ENCODE measurements around the gene COL25A1.
"Not testable (repeated sequence)": the region's sequence is repeated elsewhere in the genome, so short reads cannot be mapped to it uniquely, and the experiment has no call there.

The COL25A1 gene

GRCh38 chr4:109043286-109043685 is 259.2 kb downstream of the COL25A1 start:
- no peak for DNase-seq

DNA sequence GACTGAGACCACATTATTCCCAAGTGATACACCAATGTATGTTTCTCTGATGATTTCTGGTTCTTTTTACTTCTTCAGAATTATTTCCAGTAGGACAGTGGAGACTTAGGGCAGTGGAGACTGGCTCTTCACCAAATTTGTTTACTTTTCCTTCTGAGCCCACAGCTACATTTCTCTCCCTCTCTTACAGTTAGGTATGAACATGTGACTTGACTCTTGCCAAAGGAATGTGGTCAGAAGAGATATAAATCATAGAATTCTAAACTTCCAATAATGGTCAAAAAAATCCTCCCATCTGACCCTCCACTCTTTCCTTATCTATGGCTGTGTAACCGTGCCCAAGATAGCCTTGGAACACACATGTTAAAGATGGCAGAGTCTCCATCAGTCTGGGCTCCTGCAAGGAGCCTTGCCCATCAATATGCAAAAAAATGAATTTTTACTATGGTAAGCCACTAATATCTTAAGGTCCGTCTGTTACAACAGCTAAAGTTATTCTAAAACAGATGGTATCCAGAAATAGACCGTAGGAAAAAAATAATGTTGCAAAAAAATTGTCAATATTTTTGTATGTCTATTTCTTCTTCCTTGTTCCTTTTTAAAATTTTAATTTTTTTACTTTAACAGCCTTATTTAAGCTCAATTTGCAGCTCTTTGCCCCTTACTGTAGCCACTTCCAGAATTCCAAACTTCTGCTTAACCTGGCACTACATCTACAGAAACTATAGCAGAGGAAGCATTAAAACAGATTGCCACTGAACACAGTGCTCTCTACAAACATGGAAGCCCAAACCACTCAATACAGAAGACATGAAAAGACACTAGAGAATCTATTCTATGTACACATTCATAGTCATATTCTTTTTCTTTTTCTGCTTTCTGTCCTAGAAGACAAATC is 260.7 kb downstream of the COL25A1 start:
- DNase-seq = no peak

- no peak for DNase-seq
Observed at GRCh38 chr4:109040441-109040840, 262.0 kb downstream of the COL25A1 start.

- DNase-seq = no peak
Observed at GRCh38 chr4:109037026-109037425, 265.4 kb downstream of the COL25A1 start.

DNA sequence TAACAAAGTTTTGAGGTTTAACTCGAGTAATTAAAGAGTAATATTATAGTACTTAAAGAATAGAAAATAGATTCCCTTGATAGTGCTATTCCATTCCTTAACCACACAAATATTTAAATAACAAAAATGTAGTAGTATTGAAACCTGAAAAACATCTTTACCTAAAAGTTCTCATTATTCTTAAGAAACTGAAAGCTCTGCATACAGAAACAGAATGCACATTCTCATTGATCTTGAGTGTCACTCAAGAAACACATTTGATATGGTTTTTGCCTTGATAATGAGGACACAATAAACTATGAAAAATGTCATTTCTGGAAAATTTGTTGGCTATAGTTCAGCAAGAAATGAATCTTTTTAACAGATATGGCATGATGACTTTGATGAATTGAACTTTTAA is 268.5 kb downstream of the COL25A1 start:
- no peak for DNase-seq

DNA sequence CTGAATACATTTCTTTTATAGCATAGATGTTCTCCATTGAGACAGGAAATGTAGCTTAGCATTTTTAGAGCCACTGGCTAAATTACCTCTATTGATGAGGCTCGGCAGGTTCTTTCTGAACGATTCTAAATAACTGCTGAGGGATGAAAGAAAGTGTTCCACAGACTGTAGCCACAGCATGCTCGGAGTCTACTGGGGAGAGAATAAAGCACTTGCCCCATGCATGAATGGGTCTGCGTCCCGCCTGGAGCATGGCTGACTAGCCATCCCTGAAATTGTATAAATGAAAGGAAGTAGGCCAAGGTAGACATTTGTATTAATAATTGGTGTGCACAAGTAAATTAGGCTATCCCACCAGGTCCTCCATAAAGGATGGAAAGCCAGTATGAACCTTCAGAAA is 269.8 kb downstream of the COL25A1 start:
- no peak for DNase-seq

DNA sequence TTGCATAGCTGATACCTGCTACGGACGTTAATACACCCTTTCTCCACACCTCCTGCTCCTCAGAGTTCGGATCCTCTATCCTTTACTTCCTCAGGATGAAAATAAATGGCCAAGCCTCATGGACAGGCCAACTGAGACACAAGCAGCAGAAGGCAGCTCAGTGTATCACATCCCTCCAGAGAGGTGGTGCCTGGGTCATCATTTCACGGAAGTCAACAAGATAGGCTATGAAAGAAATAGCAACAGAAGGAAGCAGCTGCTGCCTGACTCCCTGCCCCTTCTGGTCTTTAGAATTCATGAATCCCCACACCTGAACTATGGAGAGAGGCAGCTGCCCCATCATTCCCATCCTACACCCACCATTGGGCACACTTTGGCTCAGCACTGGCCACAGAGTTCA is 272.5 kb downstream of the COL25A1 start:
- DNase-seq = no peak

- no peak for DNase-seq
Observed at GRCh38 chr4:109027016-109027500, 275.4 kb downstream of the COL25A1 start.

DNA sequence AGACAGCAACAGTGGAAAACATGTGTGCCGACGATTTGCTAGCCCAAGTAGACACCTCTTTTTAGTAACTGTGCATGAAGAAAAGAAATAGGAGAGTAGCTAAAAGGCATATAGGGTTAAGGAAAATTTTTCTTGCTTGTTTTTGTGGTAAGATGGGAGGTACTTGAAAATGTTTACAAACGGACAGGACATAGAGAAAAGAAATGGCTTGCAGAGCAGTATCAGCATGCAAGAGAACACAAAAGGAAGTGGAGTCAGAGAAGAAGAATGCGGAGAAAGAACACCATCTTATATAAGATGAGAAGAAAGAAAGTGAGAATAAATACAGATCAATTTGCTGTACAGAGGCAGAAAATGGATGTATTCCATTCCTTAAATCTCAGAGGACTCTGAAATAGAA is 275.9 kb downstream of the COL25A1 start:
- DNase-seq = no peak

DNA sequence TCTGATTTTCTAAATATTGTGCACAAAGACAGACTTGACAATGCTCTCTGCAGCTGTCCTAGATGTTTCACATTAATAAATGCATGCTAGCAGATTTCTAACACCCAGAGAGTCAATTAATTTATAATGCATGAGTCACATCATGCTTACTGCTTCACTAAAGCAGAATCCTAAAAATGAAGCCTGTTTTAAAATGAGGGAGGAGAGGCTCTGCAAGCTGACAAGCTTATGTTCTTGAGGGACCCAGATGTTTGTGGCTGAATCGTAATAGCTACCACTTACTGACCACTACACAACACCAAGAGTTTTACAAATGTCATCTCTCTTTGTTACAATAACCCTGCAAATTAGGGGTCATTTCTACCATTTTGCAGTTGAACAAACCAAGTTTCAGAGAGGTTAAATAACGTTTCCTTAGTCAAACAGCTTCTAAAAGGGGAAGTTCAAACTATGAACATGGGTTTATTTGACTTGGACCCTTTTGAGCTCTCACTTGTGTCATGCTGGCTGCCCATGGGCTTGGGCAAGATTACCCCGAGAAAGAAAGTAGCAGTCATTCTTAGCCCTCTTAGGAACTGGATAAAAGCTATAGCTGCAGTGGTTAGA is 276.9 kb downstream of the COL25A1 start:
- no peak for DNase-seq

DNA sequence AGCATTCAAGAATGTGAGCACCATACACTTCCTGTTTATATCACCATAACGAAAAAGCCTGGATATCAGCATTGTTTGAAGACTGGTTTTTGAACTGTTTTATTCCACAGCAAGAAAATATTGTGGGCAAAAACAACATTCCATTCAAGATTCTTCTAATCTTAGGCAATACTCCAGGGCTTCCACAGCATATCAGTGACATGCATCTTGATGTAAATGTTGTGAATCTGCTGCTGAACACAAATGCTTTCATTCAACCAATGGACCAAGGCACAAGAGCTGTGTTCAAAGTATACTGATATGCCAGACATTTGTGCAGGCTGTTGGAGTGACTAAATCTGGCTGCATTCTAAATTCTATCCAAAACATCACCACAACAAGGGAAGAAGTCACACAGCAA is 279.5 kb downstream of the COL25A1 start:
- no peak for DNase-seq

DNA sequence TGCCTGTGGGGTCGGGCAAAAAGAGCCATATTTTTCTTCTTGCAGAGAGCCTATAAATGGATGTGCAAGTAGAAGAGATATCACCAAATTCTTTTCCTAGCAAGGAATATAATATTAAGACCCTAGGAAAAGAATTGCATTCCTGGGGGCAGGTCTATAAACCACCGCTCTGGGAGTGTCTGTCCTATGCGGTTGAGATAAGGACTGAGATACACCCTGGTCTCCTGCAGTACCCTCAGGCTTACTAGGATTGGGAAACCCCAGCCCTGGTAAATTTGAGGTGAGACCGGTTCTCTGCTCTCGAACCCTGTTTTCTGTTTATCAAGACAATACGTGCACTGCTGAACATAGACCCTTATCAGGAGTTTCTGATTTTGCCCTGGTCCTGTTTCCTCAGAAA is 280.8 kb downstream of the COL25A1 start:
- DNase-seq = not testable (repeated sequence)

DNA sequence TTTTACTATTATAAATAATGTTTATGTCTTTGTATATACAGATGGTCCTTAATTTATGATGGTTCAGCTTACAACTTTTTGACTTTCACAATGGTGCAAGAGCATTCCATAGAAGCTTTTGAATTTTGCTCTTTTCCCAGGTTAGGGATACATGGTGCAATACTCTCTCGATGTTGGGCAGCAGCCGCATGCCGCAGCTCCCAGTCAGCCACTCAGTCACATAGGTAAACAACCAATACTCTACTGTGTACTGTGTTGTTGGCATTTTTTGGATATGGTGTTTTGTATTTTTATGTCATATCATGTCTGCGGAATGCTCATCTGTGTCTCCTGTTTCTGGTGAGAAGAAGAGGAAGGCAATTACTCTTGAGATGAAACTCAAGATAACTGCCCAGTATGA is 281.6 kb downstream of the COL25A1 start:
- no peak for DNase-seq

DNA sequence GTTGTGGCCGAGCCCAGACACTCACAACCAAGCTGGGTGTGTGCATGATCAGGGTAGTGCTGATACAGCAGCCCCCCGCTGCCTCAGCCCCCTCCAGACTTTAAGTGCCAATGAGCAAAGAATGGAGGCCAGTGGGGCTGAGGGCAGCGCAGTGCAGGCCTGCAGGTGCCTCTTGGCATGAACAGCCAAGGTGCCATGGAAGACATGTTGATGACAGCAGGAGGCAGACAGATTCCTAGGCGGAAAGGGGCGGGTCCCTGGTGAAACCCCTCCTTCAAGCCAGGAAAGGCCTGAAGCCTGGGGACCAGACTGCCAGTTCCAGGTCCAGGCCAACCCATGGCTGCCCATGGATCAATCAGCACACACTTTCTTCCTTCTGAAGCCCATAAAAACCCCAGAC is 286.3 kb downstream of the COL25A1 start:
- DNase-seq = no peak

- no peak for DNase-seq
Observed at GRCh38 chr4:109015413-109015810, 287.0 kb downstream of the COL25A1 start.

- DNase-seq = no peak
Observed at GRCh38 chr4:109014593-109015412, 287.7 kb downstream of the COL25A1 start.

DNA sequence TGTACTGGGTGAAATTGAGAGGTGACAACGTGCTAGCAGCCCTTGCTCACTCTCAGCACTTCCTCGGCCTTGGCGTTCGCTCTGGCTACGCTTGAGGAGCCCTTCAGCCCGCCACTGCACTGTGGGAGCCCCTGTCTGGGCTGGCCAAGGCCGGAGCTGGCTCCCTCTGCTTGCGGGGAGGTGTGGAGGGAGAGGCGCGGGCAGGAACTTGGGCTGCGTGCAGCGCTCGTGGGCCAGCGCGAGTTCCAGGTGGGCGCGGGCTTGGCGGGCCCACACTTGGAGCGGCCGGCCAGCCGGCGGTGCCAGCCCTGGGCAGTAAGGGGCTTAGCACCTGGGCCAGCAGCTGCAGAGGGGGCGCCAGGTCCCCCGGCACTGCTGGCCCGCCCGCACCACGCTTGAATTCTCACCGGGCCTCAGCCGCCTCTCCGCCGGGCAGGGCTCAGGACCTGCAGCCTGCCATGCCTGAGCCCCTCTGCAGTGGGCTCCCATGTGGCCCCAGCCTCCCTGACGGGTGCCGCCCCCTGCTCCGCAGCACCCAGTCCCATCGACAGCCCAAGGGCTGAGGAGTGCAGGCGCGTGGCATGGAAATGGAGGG is 290.1 kb downstream of the COL25A1 start:
- DNase-seq = no peak

DNA sequence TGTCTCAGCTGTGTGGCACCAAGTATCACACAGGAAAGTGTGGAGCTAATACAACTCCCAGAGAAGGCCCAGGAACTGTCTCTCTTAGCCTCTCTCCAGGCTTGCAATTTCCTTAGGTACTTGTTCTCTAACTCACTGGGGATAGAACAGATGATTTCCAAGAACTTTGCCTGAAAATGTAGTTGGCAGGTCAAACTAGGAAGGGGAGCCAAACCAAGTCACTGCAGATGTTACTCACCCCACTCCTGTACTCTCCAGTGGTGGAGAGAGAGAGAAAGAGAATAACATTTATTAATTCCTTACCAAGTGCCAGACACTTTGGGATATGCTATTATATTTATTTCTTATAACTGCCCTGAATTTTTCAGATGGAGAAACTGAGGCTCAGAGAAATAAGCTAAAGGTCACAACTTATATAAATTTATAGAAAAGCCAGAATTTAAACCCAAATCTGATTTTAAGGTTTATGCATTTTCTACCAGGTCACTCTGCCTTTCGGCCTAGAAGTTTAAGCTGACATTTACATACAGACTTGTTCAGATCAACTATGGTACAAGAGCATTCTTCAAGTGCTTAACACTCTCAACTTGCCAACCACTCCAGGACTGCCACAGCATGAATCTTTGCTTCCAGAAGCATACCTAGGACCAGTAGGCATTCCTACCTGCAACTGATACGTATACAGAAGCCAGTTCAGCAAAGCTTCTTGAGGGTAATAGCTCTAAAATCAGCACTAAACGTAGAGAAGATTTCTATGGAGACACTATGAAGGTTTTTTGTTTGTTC is 291.0 kb downstream of the COL25A1 start:
- no peak for DNase-seq

GRCh38 chr4:109010521-109010920 is 291.9 kb downstream of the COL25A1 start:
- no peak for DNase-seq

- no peak for DNase-seq
Observed at GRCh38 chr4:109009909-109010308, 292.5 kb downstream of the COL25A1 start.

GRCh38 chr4:109007976-109008375 is 294.5 kb downstream of the COL25A1 start:
- no peak for DNase-seq

GRCh38 chr4:109005523-109005922 is 296.9 kb downstream of the COL25A1 start:
- DNase-seq = no peak
